Measurements from ENCODE around the gene ORC4. TPM values are rescaled to one million over a fixed set of nuclear protein-coding genes. Genes with fewer than 3 reads are reported as not detected.

The ORC4 gene
- total and polyA plus RNA-seq, 5 donors from 2014 or later = 33.2 to 49.7 (median 46.7) TPM

Other genes with a start within 250 kb of the ORC4 start
- gene ACVR2A, start 175.7 kb downstream of the ORC4 start, total RNA-seq = 12.4 TPM
- gene ACVR2A, start 175.7 kb downstream of the ORC4 start, polyA plus RNA-seq = 1 to 10 TPM in 3 of 4 donors, under 1 TPM in 1; 0.87 to 5.2 (median 3.1) TPM
- 62.6 TPM for gene MBD5, start 354 bp upstream of the ORC4 start, total RNA-seq
- gene MBD5, start 354 bp upstream of the ORC4 start, polyA plus RNA-seq = 10 to 100 TPM; 11.7 to 14.9 (median 13.0) TPM

Data from CD4-positive, CD25-positive, alpha-beta regulatory T cell (primary cell).